ENCODE results near the gene FLVCR2. TPM values are rescaled to one million over a fixed set of nuclear protein-coding genes. Genes with fewer than 3 reads are reported as not detected.

Gene FLVCR2
- total RNA-seq, 4 donors from 2014 or later: 1.9 to 5.8 (median 4.1) TPM

DNA sequence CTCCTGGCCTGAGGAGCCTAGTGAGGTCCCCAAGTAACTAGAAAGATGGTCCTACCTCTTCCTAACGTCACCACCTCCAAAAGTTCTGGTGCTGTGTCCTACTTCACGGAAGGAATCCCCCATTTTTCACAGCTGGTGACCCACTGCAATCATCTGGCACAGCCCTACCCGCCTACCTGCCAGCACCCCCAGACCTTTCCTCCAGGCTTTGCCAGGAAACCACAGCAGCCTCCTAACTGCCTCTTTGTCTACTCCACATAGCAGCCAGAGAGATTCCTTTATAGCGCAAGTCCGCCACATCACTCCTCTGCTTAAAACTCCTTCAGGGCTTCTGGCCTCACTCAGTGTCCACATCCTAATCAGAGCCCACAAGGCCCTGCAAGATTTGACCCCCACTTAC lies 13.4 kb upstream of the FLVCR2 start:
- Histone ChIP-seq H3K27ac (no peak overlapping the region), H3K27me3 (peaks cover 13% of the 10 kb centered on the region), H3K36me3 (no peaks in the 10 kb centered on the region), H3K9me3 (no peaks in the 10 kb centered on the region), H3K4me1 (peaks cover 0 to 8% (median 0%) of the 10 kb centered on the region in 3 donors), H3K4me3 (no peak overlapping the region)
- ATAC-seq: no peak
- TF ChIP-seq, protein P1, sequence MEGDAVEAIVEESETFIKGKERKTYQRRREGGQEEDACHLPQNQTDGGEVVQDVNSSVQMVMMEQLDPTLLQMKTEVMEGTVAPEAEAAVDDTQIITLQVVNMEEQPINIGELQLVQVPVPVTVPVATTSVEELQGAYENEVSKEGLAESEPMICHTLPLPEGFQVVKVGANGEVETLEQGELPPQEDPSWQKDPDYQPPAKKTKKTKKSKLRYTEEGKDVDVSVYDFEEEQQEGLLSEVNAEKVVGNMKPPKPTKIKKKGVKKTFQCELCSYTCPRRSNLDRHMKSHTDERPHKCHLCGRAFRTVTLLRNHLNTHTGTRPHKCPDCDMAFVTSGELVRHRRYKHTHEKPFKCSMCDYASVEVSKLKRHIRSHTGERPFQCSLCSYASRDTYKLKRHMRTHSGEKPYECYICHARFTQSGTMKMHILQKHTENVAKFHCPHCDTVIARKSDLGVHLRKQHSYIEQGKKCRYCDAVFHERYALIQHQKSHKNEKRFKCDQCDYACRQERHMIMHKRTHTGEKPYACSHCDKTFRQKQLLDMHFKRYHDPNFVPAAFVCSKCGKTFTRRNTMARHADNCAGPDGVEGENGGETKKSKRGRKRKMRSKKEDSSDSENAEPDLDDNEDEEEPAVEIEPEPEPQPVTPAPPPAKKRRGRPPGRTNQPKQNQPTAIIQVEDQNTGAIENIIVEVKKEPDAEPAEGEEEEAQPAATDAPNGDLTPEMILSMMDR (IDR thresholded peaks at IDR 0.05): no peak
- TF ChIP-seq POLR2A (IDR thresholded peaks at IDR 0.05) (no peak), EP300 (IDR thresholded peaks at IDR 0.05) (no peak), POLR2AphosphoS5 (IDR thresholded peaks at IDR 0.05) (no peak)
- 76 to 91% methylated on average over 5 of the region's 5 CpGs for WGBS, 2 donors (ENCODE audit: low coverage in 1 of 2)

DNA sequence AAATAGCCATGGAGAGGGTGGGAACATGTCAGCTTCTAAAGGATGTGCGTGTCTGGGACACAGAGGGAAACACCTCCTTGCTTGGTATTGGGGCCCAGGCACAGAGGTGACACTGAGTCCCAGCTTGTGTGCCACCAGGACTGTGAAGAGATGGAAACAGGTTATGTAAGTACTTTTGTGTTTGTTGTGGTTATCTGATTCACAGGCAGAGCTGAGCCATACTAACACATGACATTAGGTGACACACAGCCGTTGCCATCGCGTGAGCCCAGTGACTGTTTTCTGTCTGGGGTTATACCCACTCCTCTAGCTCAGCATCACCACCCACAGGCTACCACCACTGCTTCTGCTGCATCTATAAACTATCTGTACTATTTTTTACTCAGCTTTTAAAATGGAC lies 12.1 kb upstream of the FLVCR2 start:
- Histone ChIP-seq H3K27me3 (peaks cover 13% of the 10 kb centered on the region), H3K4me3 (no peak overlapping the region), H3K4me1 (no peaks in the 10 kb centered on the region), H3K36me3 (no peaks in the 10 kb centered on the region), H3K27ac (no peak overlapping the region), H3K9me3 (no peaks in the 10 kb centered on the region)
- TF ChIP-seq, protein P1 (IDR thresholded peaks at IDR 0.05): no peak
- TF ChIP-seq POLR2A (IDR thresholded peaks at IDR 0.05) (no peak), POLR2AphosphoS5 (IDR thresholded peaks at IDR 0.05) (no peak), EP300 (IDR thresholded peaks at IDR 0.05) (no peak)
- WGBS, 2 donors (ENCODE audit: low coverage in 1 of 2): 57 to 70% methylated on average over 3 to 4 of the region's 4 CpGs
- no peak for ATAC-seq

DNA sequence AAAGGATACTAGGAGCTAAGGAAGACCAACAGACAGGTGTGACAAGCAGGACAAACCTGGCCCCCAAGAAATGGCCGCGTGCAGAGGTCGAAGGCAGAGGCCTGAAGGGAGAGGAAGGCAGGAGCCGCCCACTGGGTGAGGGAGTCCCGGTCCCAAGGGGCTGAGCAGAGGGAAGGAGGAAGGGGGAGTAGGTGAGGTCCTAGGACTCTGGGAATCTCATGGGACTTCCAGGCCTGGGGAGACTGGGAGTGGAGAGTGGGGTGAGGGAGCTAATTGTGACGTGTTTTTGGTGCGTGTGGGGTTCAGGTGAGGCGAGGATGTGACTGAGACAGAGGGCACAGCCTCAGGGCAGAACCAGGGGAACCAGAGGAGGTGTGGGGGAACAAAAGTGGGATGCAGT lies 11.7 kb upstream of the FLVCR2 start:
- Histone ChIP-seq H3K27ac (no peak overlapping the region), H3K9me3 (no peaks in the 10 kb centered on the region)
- WGBS, 2 donors (ENCODE audit: low coverage in 1 of 2): 81 to 92% methylated on average over 5 to 6 of the region's 8 CpGs

DNA sequence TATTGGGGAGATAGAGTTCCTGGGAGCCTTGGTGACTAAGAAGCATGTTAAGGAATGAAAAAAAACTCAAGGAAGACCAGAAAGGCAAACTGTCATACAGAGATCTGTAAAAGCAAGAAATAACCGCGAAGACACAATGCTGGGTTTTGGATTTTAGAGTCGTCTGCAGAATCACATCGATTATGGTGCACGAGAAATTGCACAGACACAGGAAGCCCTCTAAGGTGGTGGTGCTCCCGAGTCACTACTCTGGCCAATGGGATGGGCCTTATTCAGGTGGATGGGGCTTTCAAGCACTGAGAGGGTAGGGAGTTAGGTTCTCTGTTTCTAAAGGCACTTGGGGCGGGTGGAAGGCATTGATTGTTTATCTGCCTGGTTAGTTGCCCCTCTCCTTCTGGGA lies 10.3 kb upstream of the FLVCR2 start:
- WGBS, 2 donors (ENCODE audit: low coverage in 1 of 2): 82% methylated on average over 6 to 7 of the region's 7 CpGs
- no peak overlapping the region for H3K4me3 ChIP-seq
- no peaks in the 10 kb centered on the region for H3K36me3 ChIP-seq
- H3K9me3 ChIP-seq: no peaks in the 10 kb centered on the region
- H3K27me3 ChIP-seq: peaks cover 13% of the 10 kb centered on the region
- H3K27ac ChIP-seq: no peak overlapping the region
- H3K4me1 ChIP-seq: no peaks in the 10 kb centered on the region
- ATAC-seq: no peak
- TF ChIP-seq, protein P1 (IDR thresholded peaks at IDR 0.05): no peak
- no peak for TF ChIP-seq POLR2AphosphoS5 (IDR thresholded peaks at IDR 0.05)
- no peak for TF ChIP-seq EP300 (IDR thresholded peaks at IDR 0.05)
- TF ChIP-seq POLR2A (IDR thresholded peaks at IDR 0.05): no peak

More for the DNA sequence above, 11.7 kb upstream of the FLVCR2 start:
- no peak for ATAC-seq
- Histone ChIP-seq H3K27me3 (peaks cover 13% of the 10 kb centered on the region), H3K4me1 (no peaks in the 10 kb centered on the region), H3K36me3 (no peaks in the 10 kb centered on the region), H3K4me3 (no peak overlapping the region)
- TF ChIP-seq EP300 (IDR thresholded peaks at IDR 0.05) (no peak), POLR2A (IDR thresholded peaks at IDR 0.05) (no peak), POLR2AphosphoS5 (IDR thresholded peaks at IDR 0.05) (no peak)
- TF ChIP-seq, protein P1 (IDR thresholded peaks at IDR 0.05): no peak

DNA sequence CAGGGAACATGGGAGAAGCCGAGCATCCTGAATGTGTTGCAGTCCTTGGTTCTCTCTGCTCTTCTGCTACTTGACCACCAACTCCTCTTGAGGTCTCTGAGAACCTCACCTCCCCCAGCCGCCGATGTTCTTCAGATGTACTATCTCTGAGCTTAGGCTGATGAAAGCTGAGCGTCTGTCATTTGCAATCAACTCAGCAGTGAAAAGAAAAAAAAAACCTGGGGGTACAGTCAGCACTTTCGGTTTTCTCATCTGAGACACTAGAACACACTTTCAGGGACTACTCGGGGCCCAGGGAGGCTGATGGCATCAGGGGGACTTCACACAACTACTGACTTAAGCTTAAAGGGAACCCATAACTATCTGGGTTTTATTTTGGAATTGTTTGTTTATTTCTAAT lies 9.6 kb upstream of the FLVCR2 start:
- WGBS, 2 donors (ENCODE audit: low coverage in 1 of 2): 82 to 87% methylated on average over 3 to 6 of the region's 6 CpGs
- Histone ChIP-seq H3K27me3 (peaks cover 13% of the 10 kb centered on the region), H3K4me3 (no peak overlapping the region), H3K27ac (no peak overlapping the region), H3K9me3 (no peaks in the 10 kb centered on the region), H3K4me1 (no peaks in the 10 kb centered on the region), H3K36me3 (no peaks in the 10 kb centered on the region)
- TF ChIP-seq EP300 (IDR thresholded peaks at IDR 0.05) (no peak), POLR2A (IDR thresholded peaks at IDR 0.05) (no peak), POLR2AphosphoS5 (IDR thresholded peaks at IDR 0.05) (no peak)
- TF ChIP-seq, protein P1 (IDR thresholded peaks at IDR 0.05): no peak
- no peak for ATAC-seq
